Omental fat pad (tissue), 4 donors: Measurements from ENCODE around the gene B4GALNT3. TPM values are rescaled to one million over a fixed set of nuclear protein-coding genes. Genes with fewer than 3 reads are reported as not detected.

Experiments used
- ATAC-seq: fragments of 150-250 bp; one replicate; pipeline ENCODE4 v1.9.1; 2016; ENCODE audit warnings: mild to moderate bottlenecking, moderate library complexity; ENCODE audit not compliant: low FRiP score
- DNase-seq: peaks from one replicate; pipeline ENCODE4 v3.0.0-alpha.2; 2019; ENCODE audit warnings: low spot score
- total RNA-seq, 4 donors: library from RNA; depleted of rRNA; stranded (reverse); fragments of >200 nt; gene quantifications; one replicate each; pipeline ENCODE4 v1.1.0, GENCODE V29; 2016
- TF ChIP-seq, protein P1 (sequence below), 3 donors: fragments of 450-650 bp; IDR thresholded peaks; one replicate each; pipeline ENCODE4 v1.5.1; 2016 to 2017; ENCODE audit warnings: antibody characterized with exemption in 3 of 3, mild to moderate bottlenecking in 3 of 3, moderate library complexity in 2 of 3

Gene B4GALNT3
- total RNA-seq, 4 donors from 2014 or later, result 0.13 to 0.60 (median 0.28) TPM; not detected in 1

DNA sequence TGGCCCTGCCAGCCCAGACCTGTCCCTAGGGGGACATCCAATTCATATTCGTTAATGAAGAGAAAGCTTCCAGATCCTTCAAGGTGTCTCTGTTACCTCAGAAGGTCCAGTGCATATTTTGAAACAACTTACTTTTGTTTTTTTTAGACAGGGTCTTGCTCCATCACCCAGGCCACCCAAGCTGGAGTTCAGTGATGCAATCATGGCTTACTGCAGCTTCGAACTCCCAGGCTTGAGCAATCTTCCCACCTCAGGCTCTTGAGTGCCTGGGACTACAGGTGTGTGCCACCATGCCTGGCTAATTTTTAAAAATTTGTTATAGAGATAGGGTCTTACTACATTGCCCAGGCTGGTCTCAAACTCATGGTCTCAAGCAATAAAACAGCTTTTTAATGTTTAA is 48.4 kb downstream of the B4GALNT3 start:
- ATAC-seq, result no peak
- TF ChIP-seq, protein P1, sequence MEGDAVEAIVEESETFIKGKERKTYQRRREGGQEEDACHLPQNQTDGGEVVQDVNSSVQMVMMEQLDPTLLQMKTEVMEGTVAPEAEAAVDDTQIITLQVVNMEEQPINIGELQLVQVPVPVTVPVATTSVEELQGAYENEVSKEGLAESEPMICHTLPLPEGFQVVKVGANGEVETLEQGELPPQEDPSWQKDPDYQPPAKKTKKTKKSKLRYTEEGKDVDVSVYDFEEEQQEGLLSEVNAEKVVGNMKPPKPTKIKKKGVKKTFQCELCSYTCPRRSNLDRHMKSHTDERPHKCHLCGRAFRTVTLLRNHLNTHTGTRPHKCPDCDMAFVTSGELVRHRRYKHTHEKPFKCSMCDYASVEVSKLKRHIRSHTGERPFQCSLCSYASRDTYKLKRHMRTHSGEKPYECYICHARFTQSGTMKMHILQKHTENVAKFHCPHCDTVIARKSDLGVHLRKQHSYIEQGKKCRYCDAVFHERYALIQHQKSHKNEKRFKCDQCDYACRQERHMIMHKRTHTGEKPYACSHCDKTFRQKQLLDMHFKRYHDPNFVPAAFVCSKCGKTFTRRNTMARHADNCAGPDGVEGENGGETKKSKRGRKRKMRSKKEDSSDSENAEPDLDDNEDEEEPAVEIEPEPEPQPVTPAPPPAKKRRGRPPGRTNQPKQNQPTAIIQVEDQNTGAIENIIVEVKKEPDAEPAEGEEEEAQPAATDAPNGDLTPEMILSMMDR (IDR thresholded peaks at IDR 0.05), result no peak
- DNase-seq, result no peak

DNA sequence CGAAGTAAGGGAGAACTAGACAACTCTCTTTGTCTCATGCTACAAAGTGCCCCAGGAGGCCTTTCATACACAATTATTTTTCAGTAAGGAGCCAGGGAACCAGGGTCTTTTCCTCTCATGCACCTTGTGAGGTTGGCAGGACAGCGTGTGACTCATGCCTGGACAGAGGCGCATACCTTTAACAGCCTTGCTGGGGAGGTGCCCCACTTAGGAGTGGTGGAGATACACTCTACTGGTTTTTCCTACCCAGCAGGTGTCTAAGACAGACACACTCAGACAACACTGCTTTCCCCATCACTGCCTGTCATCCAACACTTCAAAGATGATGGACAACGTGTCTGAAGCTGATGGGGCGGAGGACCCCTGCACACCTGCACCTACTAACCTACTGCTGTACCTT is 49.1 kb downstream of the B4GALNT3 start:
- TF ChIP-seq, protein P1 (IDR thresholded peaks at IDR 0.05), result no peak
- ATAC-seq, result no peak
- DNase-seq, result no peak

DNA sequence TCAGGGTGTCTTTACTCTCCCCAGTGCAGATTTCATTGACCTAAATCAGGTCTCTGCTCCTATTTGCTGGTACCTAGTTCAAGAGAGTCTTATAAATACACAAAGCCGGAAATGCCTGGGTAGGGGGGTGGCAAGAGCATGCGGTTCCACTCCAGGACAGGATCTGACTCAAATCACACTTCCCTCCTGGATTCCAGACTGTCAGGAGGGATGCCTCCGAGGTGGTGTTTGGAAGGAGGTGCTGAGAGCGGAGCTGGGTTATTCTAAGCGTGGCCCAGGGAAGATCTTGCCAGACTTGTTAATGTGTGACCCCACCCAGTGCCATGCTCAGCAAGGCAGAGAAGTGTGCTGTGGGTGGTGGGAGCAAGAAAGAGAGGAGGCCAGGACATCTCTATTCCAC is 49.8 kb downstream of the B4GALNT3 start:
- DNase-seq (no peak), ATAC-seq (no peak)

DNA sequence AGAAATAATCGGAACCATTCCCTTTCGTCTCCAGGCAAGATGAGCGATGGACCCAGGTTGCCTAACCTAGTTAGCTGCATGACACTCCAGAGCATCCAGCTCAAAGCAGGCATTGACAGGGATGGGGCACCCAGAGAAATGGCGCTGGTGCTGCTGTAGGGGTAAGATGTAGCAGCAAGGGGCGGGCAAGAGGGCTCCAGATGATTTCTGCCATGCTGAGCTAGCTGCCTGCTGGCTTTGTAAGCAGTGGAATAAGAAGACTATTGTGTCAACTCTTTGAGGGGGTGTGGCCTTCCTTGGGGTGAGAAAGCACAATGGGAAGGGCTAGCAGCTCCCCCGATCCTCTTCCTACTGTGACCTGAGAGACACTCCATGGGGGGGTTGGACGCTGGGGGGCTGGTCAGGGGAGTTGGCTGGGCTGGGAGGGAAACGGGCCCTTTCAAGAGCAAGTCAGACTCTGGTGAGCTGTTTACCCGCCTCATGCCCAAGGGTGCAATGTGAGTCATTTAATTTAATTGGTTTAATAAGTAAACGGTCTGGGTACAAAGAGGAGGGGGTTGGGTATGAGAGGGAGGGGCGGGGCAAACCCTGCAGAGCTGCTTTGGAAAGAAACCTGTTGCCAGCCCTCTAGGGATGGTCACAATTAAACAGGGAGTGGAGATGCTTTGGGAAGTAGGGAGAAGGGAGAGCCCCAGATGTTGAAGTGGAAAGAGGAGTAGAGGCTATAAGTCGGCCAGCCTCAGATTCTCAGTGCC is 50.5 kb downstream of the B4GALNT3 start:
- ATAC-seq (no peak), DNase-seq (no peak)
- TF ChIP-seq, protein P1 (IDR thresholded peaks at IDR 0.05), result no peak

More for the DNA sequence above, 49.8 kb downstream of the B4GALNT3 start:
- TF ChIP-seq, protein P1 (IDR thresholded peaks at IDR 0.05), result no peak

DNA sequence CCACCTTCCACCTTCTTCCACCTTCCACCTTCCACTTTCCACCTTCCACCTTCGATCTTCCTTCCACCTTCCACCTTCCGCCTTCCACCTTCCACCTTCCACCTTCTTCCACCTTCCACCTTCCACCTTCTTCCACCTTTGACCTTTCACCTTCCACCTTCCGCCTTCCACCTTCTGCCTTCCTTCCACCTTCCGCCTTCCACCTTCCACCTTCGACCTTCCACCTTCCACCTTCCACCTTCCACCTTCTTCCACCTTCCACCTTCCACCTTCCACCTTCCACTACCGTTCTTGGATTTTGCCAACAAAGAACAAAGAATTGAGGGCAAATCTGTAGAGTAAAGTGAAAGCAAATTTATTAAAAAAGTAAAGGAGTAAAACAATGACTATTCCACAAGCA is 53.2 kb downstream of the B4GALNT3 start:
- DNase-seq (no peak), ATAC-seq (no peak)
- TF ChIP-seq, protein P1 (IDR thresholded peaks at IDR 0.05), result no peak

DNA sequence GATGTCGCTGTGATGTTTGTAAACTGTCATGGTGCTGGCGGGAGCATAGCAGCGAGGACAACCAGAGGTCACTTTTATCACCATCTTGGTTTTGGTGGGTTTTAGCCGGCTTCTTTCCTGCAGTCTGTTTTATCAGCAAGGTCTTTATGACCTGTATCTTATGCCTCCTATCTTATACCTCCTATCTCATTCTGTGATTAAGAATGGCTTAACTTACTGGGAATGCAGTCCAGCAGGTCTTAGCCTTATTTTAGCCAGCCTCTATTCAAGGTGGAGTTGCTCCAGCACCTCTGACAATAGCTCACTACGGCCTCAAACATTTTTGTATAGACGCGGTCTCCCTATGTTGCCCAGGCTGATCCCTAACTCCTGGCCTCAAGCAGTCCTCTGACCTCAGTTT is 53.7 kb downstream of the B4GALNT3 start:
- DNase-seq (no peak), ATAC-seq (no peak)
- TF ChIP-seq, protein P1 (IDR thresholded peaks at IDR 0.05), result no peak

DNA sequence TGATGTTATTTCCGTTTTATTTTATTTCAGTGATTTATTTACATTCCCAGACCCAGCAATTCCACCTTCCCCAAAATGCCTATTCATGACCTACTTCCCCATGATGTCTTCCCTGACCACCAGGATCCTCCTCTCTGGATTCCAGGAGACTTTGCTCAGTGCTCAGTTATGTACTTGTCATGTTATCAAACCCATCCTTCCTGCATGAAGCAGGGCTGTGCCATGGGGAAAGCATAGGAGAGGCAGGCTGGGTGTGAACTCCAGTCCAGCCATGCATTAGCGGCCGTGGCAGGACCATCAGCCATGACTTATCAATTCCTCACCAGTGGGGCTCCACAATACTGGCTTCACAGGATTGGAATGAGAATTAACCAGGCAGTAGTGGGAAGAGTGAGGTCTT is 57.8 kb downstream of the B4GALNT3 start:
- no peak for ATAC-seq
- TF ChIP-seq, protein P1 (IDR thresholded peaks at IDR 0.05), result no peak
- no peak for DNase-seq
